ENCODE results near the gene AMT. TPM values are rescaled to one million over a fixed set of nuclear protein-coding genes. Genes with fewer than 3 reads are reported as not detected.
"Not testable (repeated sequence)": the region's sequence is repeated elsewhere in the genome, so short reads cannot be mapped to it uniquely, and the experiment has no call there.

Gene AMT
- total RNA-seq, 1 donor from 2014 or later = 20.1 TPM

- no peak for DNase-seq (ENCODE audit: low spot score)
- intact Hi-C loops (cut with DNase I) = no loop called here
Observed at GRCh38 chr3:49401766-49402165, 20.5 kb downstream of the AMT start.

DNA sequence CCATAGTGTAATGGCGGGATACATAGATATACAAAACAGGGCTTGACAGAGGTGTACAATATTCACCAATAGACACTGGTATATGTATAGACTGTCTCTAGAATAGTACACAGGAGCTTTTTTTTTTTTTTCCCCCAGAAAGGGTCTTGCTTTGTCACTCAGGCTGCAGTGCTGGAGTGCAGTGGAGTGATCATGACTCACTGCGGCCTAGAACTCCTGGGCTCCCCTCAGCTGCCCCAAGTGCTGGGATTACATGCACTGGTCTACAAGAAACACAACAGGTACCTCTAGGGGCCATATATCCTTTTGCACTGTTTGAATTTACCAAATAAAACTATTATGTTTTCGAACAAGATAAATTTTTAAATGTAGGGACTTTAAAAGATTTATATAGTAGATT, 22.8 kb downstream of the AMT start:
- intact Hi-C loops (cut with DNase I) = no loop called here

GRCh38 chr3:49397470-49397869, 24.8 kb downstream of the AMT start:
- intact Hi-C loops (cut with DNase I) = no loop called here
- no peak for DNase-seq (ENCODE audit: low spot score)

More for the DNA sequence above, 22.8 kb downstream of the AMT start:
- DNase-seq (ENCODE audit: low spot score) = no peak

DNA sequence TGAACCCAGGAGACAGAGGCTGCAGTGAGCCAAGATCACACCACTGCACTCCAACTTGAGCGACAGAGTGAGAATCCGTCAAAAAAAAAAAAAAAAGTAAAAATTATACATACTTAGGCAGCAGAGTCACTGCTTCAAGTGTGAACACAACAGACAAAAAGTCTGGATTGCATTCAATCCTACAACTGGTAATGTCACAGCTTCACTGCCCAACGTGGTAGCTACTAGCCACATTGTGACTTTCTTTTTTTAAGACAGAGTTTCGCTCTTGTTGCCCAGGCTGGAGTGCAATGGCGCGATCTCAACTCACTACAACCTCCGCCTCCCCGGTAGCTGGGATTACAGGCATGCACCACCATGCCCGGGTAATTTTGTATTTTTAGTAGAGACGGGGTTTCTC, 31.0 kb downstream of the AMT start:
- intact Hi-C loops (cut with DNase I); DNase-seq (ENCODE audit: low spot score): not testable (repeated sequence)

- intact Hi-C loops (cut with DNase I) = no loop called here
- no peak for DNase-seq (ENCODE audit: low spot score)
Observed at GRCh38 chr3:49389297-49389696, 33.0 kb downstream of the AMT start.

DNA sequence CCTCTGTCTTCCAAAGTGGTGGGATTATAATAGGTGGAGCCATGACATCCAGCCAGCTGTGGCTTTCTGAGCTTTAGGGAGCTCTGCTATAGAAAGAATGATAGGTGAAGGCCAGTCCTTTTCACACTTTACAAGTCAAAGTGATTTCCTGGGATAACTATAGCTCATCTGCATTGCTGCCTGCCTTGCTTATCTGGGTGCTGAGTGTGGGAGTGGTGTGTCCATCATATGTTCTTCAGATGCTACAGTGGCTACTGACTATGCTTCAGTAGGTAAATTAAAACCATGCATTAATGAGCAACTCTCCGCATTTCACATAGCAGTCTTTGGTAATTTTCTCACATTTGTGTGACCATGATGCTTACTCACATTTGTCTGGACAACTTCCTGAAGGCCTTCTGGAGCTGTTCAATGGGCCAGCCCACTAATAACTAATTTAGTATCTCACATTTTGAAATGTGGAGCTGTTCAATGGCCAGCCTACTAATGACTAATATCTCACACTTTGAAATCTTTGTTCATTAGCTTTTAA, 33.9 kb downstream of the AMT start:
- no peak for DNase-seq (ENCODE audit: low spot score)
- intact Hi-C loops (cut with DNase I) = no loop called here

- no peak for DNase-seq (ENCODE audit: low spot score)
- intact Hi-C loops (cut with DNase I) = no loop called here
Observed at GRCh38 chr3:49387721-49388120, 34.6 kb downstream of the AMT start.

DNA sequence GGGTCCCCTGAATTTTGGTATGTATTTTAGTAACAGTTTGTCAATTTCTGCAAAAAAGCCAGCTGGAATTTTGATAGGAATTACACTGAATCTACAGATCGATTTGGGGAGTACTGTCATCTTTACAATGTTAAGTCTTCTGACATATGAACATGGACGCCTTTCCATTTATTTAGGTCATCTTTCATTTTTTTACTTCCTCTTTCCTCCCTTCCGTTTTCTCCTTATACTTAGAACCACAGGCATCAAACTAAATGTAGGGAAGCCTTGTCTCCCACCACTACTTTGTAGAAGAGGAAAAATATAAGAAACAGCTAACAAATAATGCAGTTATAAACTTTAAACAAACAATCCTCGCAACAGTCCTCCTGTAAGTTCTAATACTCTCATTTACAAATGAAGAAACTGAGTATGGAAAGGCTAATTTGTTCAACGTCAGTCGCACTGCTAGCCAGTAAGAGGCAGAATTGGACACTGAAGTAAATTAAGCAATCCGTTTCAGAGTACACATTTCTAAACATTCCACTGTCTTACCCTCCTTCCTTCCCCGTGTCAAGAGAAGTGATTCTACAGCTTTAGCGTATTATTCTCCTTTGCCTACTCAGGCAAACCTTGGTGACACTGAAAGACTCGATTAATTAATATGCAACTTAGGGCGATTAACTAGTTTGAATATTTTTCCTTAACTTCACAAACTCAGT, 36.1 kb downstream of the AMT start:
- intact Hi-C loops (cut with DNase I) = no loop called here

GRCh38 chr3:49385617-49386016, 36.7 kb downstream of the AMT start:
- DNase-seq (ENCODE audit: low spot score) = no peak
- intact Hi-C loops (cut with DNase I) = no loop called here

More for the DNA sequence above, 36.1 kb downstream of the AMT start:
- no peak for DNase-seq (ENCODE audit: low spot score)

DNA sequence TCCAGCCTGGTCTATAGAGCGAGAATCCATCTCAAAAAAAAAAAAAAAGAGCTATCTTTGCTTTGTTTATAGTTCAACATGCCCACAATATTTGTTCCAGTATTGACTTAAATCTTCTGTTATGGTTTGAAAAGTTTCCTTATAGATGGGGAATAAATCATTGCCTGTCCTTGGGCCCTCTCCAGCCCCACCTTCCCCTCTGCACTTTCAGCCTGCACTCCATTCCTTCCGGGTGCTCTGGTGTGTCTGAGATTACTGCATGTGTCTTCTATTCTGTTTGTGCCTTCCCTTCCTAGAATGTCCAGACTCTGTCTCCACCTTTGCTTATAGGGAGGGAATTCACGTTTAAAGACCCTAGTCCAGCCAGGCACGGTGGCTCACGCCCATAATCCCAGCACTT, 38.9 kb downstream of the AMT start:
- no peak for DNase-seq (ENCODE audit: low spot score)
- intact Hi-C loops (cut with DNase I) = no loop called here

DNA sequence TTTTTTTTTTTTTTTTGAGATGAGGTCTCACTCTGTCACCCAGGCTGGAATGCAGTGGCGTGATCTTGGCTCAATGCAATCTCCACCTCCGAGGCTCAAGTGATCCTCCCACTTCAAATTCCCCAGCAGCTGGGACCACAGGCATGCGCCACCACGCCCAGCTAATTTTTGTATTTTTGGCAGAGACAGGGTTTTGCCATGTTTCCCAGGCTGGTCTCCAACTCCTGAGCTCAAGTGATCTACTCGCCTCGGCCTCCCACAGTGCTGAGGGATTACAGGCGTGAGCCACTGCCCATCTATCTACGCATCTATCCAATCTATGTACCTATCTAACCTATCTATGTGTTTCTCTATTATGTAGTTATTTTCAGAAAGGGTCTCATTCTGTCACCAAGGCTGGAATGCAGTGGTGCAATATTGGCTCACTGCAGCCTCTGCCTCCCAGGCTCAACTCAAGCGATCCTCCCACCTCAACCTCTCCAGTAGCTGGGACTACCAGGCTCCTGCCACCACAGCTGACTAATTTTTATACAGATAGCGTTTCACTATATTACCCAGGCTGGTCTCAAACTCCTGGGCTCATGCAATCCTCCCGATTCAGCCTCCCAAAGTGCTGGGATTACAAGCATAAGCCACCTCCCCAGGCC, 43.9 kb downstream of the AMT start:
- no peak for DNase-seq (ENCODE audit: low spot score)
- intact Hi-C loops (cut with DNase I) = no loop called here

DNA sequence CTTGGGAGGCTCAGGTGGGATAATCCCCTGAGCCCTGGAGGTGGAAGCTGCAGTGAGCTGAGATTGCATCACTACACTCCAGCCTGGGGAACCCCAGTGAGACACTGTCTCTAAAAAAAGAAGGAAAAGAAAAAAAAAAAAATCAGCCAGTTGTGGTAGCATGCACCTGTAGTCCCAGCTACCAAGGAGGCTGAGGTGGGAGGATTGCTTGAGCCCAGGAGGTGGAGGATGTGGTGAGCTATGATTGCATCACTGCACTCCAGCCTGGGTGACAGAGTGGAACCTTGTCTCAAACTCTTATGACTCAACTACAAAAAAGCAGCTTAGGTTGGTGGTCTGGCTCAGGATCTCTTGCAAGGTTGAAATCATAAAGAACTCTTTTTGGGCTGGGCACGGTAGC, 44.8 kb downstream of the AMT start:
- intact Hi-C loops (cut with DNase I) = no loop called here
- no peak for DNase-seq (ENCODE audit: low spot score)

DNA sequence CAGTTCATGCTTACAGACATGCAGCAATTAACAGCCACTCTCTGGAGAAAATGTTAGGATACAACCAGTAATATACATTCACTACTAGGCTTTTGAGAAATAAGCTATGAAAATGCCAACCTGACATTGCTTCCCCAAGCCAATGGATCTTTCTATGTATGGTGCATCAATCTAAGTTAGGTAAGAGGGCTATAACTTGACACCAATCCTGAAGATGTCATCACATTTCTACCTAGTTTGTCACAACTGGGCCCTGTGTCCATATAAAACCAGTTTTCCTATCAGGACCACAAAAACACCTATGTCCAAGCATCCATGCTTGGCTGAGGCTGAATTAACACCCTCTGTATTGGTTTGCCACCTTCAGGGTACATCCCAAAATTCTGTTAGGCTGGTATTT, 50.3 kb downstream of the AMT start:
- no peak for DNase-seq (ENCODE audit: low spot score)
- intact Hi-C loops (cut with DNase I) = no loop called here

DNA sequence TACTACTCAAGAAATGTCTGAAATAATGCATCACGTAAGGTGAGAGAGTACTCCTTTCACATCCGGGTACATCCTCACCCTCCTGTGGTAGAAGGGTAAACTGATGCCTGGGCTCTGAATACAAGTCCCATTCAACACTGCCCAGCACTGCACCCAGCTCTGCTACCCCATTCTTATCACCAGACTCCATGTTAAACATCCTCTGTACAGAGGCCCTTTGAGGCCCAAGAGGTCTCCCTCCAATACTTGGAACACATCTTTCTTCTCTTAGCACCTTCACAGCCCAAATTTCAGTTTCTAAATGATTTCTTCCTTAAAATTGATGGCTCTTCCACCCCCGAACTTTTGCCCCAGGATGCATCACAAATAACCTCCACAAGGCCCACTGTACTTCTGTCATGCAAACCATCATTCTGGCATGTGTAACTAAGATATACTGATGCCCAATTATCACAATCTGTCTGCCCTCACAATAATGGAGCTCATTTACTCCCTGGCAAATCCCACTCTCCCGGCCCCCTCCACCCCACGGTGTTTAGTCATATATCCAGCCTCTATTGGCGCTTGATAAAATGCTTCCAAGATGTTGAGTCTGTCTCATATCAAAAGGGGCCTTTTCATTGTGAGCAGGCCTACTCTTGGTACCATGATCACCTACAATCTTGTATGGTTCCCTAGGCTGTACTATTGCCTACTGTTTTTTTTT, 51.5 kb downstream of the AMT start:
- intact Hi-C loops (cut with DNase I) = no loop called here
- no peak for DNase-seq (ENCODE audit: low spot score)

Other genes with a start within 250 kb of the AMT start
- gene C3orf62, start 145.2 kb downstream of the AMT start, total RNA-seq = 2.9 TPM
- 44.5 TPM for gene USP4, start 82.4 kb downstream of the AMT start, total RNA-seq
- 106 TPM for gene GPX1, start 64.1 kb downstream of the AMT start, total RNA-seq
- gene RHOA, start 10.5 kb downstream of the AMT start, total RNA-seq = 340 TPM
- 26.5 TPM for gene TCTA, start 10.1 kb downstream of the AMT start, total RNA-seq
- 21.9 TPM for gene NICN1, start 6.9 kb upstream of the AMT start, total RNA-seq
- gene DAG1, start 47.8 kb upstream of the AMT start, total RNA-seq = 130 TPM
- 1.00 TPM for gene BSN, start 132.0 kb upstream of the AMT start, total RNA-seq

Data from cardiac septum (tissue), 1 donor.